NT2/D1 (cell line): ENCODE results near the gene CBX8.
A peak's percentile ranks its signal among the peaks of the same experiment; 100 is the strongest.
"Not testable (repeated sequence)": the region's sequence is repeated elsewhere in the genome, so short reads cannot be mapped to it uniquely, and the experiment has no call there.

Experiments
- DNase-seq: peaks from one replicate; pipeline ENCODE4 v3.0.0-alpha.2; 2011; ENCODE audit warnings: low read depth, low spot score
- H3K27me3 ChIP-seq: 2 replicates; pipeline ENCODE4 v1.6.0; 2011; ENCODE audit warnings: mild to moderate bottlenecking; ENCODE audit not compliant: insufficient read length, insufficient read depth
- H3K36me3 ChIP-seq: 2 replicates; pipeline ENCODE4 v1.6.1; 2011; ENCODE audit warnings: mild to moderate bottlenecking, low read length, mixed read lengths; ENCODE audit not compliant: insufficient read depth, insufficient read length
- H3K4me1 ChIP-seq: 2 replicates; pipeline ENCODE4 v1.5.1; 2011; ENCODE audit not compliant: insufficient read depth, insufficient read length
- H3K4me3 ChIP-seq: 2 replicates; pipeline ENCODE4 v1.5.1; 2011; ENCODE audit warnings: low read depth; ENCODE audit not compliant: insufficient read length
- H3K9ac ChIP-seq: 2 replicates; pipeline ENCODE4 v1.6.0; 2011; ENCODE audit warnings: low read depth; ENCODE audit not compliant: insufficient read length
- H3K9me3 ChIP-seq: 2 replicates; pipeline ENCODE4 v1.5.1; 2011; ENCODE audit warnings: mild to moderate bottlenecking, low read length; ENCODE audit not compliant: insufficient read depth
- SUZ12 ChIP-seq: IDR thresholded peaks from 2 replicates; pipeline ENCODE4 v1.6.1; 2011; ENCODE audit not compliant: insufficient read length, insufficient read depth; ENCODE audit errors: extremely low read depth
- YY1 ChIP-seq: IDR thresholded peaks from 2 replicates; pipeline ENCODE4 v1.6.1; 2011; ENCODE audit not compliant: insufficient read length, insufficient read depth
- ZNF274 ChIP-seq: IDR thresholded peaks from 2 replicates; pipeline ENCODE4 v1.6.1; 2011; ENCODE audit warnings: mild to moderate bottlenecking, low read depth, low read length

Gene CBX8

DNA sequence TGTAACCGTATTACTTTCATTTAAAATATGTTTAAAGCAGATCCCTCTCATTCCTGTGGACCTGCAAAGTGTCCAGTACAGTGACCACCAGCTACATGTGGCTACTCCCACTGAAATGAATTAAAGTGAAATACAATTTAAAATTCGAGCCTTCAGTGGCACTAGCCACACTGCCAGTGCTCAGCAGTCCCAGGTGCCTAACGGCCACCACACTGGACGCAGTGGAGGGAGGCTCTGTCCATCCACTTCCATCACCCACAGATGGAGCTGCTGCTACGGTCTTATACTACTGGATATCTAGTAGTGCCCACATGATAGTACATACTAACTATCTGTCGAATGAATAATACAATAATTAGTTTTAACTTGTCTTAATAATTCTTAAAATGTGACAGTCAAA is 21.2 kb downstream of the CBX8 start:
- no peak overlapping the region for H3K9ac ChIP-seq
- H3K36me3 ChIP-seq = peaks cover 15% of the 10 kb centered on the region
- TF ChIP-seq YY1 = no peak
- no peak for TF ChIP-seq ZNF274
- TF ChIP-seq SUZ12 = no peak
- H3K4me1 ChIP-seq = peaks cover 11% of the 10 kb centered on the region
- H3K4me3 ChIP-seq = no peak overlapping the region
- H3K27me3 ChIP-seq = peaks cover 8% of the 10 kb centered on the region
- DNase-seq = no peak
- no peaks in the 10 kb centered on the region for H3K9me3 ChIP-seq

DNA sequence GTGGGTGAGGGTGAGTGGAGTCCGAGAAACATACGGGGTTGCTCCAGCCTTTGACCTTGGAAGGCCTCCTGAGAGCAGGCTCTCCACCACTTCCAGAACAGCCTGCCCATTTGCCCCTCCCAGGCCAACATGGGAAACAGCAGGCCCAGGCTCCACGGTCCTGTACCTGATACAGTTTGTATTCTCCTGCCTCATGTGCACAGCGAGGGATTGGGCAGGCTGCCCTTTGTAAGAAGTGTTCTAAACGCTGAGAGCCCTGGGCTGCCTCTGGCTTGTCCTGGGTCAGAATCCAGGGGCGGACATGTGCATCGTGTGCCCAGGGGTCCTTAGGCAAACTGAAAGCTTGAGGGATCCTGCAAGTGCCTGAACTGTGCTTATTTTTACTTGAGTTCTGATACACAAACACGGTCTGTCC is 22.3 kb downstream of the CBX8 start:
- Histone ChIP-seq H3K9me3 (no peaks in the 10 kb centered on the region), H3K27me3 (peaks cover 8% of the 10 kb centered on the region), H3K4me3 (no peak overlapping the region), H3K4me1 (peaks cover 14% of the 10 kb centered on the region), H3K36me3 (peaks cover 4% of the 10 kb centered on the region), H3K9ac (peak overlapping the region; percentile 45)
- DNase-seq = no peak
- TF ChIP-seq ZNF274 = no peak
- no peak for TF ChIP-seq YY1
- no peak for TF ChIP-seq SUZ12

DNA sequence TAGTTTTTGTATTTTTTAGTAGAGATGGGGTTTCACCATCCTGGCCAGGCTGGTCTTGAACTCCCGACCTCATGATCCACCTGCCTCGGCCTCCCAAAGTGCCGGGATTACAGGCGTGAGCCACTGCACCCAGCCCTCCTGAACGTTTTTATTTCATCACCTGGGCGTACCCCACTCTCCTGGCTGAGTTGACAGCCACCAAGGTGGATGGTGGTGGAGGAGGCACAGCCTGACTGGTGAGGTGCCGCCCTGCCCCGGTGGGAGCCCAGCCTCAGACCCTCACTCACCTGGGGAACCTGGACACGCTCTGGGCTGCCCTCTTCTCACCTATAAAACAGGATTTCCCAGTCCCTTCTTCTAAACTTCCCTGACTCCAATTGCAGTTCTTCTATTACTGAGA is 24.2 kb downstream of the CBX8 start:
- peaks cover 12% of the 10 kb centered on the region for H3K4me1 ChIP-seq
- DNase-seq = not testable (repeated sequence)

DNA sequence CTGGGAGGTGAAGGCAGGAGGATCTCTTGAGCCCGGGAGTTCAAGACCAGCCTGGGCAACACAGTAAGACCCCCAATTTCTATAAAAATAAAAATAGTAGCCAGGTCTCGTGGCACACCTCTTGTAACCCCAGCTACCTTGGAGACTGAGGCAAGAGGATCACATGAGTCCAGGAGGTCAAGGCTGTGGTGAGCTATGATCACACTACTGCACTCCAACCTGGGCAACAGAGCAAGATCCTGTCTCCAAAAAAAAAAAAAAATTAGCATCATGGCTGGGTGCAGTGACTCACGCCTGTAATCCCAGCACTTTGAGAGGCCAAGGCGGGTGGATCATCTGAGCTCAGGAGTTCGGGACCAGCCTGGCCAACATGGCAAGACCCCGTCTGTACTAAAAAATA is 25.6 kb downstream of the CBX8 start:
- no peak for DNase-seq
- H3K4me3 ChIP-seq = no peak overlapping the region
- no peaks in the 10 kb centered on the region for H3K36me3 ChIP-seq
- H3K9ac ChIP-seq = no peak overlapping the region
- TF ChIP-seq YY1 (no peak), SUZ12 (no peak), ZNF274 (no peak)
- H3K27me3 ChIP-seq = peaks cover 8% of the 10 kb centered on the region
- H3K4me1 ChIP-seq = peaks cover 12% of the 10 kb centered on the region
- no peaks in the 10 kb centered on the region for H3K9me3 ChIP-seq

More for the DNA sequence above, 24.2 kb downstream of the CBX8 start:
- not testable (repeated sequence) for H3K27me3 ChIP-seq, H3K9ac ChIP-seq, H3K9me3 ChIP-seq, H3K36me3 ChIP-seq, H3K4me3 ChIP-seq

DNA sequence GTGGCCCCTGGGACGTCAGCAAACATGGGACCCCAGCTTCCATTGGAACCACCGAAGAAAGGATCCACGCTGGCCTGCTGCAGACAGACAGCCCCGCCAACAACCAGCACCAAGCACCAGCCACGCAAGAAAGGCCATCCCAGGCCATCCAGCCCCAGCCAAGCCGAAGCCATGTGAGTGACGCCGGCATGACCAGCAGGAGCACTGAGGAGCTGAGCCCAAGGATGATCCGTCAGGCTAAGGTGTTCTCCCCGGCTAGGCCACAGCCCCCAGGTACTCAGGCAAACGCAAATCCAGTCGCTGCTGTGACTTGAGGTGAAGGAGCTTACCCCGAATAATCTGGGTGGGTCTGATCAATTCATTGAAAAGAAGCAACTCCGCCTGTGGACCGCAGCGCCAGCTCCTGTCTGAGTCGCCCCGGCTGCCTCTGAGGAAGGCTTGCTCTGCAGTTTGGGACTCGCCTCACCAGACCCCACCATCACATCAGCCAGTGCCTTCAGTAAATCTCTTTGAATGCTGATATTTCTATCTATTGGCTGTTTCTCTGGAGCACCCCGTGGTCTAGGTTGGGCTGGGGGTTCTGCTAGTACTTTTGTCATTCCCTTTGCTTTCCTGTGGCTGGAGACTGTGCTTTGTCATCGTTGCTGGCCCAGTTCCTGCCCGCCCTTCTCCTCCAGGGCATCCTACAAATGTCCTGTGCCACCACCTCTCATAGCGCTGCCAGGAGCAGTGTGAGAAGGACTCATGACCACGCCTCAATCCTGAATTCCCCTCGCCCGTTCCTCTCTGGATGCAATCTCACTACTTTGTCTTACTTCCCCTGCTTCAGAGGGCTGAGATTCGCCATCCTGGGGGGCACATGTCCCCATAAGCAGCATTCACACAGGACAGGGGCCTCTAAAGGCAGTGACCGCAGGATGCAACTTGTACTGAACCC is 27.0 kb downstream of the CBX8 start:
- Histone ChIP-seq H3K9ac (no peak overlapping the region), H3K9me3 (no peaks in the 10 kb centered on the region), H3K4me3 (no peak overlapping the region), H3K27me3 (peaks cover 4% of the 10 kb centered on the region), H3K4me1 (peaks cover 12% of the 10 kb centered on the region), H3K36me3 (no peaks in the 10 kb centered on the region)
- no peak for TF ChIP-seq SUZ12
- no peak for TF ChIP-seq ZNF274
- DNase-seq = no peak

DNA sequence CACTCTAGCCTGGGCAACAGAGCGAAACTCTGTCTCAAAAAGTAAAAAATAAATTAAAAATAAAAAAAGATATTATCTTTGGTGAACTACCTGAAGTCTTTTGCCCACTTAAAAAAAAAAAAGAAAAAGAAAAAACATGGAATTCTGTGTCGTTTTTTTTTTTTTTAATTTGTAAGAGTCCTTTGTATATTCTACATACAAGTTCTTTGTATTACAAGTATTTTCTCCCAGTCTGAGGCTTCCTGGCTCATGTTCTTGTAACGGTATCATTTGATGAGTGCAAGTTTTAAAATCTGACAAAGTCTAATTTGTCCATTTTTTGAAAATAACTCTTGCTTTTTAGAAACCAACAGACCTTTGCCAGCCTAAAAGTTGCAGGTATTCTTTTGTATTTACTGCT is 31.2 kb downstream of the CBX8 start:
- peaks cover 6% of the 10 kb centered on the region for H3K4me1 ChIP-seq
- H3K9me3 ChIP-seq = no peaks in the 10 kb centered on the region
- H3K4me3 ChIP-seq = no peak overlapping the region
- H3K36me3 ChIP-seq = no peaks in the 10 kb centered on the region
- no peaks in the 10 kb centered on the region for H3K27me3 ChIP-seq
- TF ChIP-seq SUZ12 = no peak
- TF ChIP-seq ZNF274 = no peak
- TF ChIP-seq YY1 = no peak
- H3K9ac ChIP-seq = no peak overlapping the region
- no peak for DNase-seq

DNA sequence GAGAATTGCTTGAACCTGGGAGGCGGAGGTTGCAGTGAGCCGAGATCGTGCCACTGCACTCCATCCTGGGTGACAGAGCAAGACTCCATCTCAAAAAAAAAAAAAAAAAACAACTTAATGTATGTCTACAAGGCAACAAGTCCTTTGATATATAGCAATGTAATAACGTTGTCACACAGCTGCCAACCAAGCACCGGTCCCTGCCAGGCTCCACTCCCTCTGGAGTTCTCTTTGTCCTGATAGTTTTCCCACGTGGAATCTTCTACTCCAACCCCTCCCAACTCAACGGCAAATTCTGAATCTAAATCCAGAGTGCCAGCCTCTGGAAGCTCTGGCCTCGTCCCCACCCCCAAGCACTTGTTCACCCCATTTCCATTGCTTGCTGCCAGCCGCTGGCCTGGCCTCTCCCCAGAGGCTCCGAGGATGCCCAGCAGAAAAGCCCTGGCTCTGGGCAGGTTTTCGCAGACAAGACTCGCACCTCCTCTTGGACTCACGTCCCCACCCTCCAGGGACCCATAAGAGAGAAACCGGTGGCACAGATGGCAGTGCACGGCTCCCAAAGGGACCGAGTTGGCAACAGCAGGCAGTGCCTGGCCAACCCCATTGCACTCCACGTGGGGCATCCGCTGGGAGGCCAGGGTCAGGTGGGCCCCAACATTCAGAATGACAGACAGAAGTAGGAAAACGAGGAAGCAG is 34.8 kb downstream of the CBX8 start:
- no peaks in the 10 kb centered on the region for H3K27me3 ChIP-seq
- no peak for TF ChIP-seq SUZ12
- no peak for TF ChIP-seq YY1
- TF ChIP-seq ZNF274 = no peak
- DNase-seq = no peak
- no peak overlapping the region for H3K9ac ChIP-seq
- no peaks in the 10 kb centered on the region for H3K36me3 ChIP-seq
- H3K4me3 ChIP-seq = no peak overlapping the region
- H3K4me1 ChIP-seq = peaks cover 2% of the 10 kb centered on the region
- H3K9me3 ChIP-seq = no peaks in the 10 kb centered on the region
